OCI-LY7 (cell line): ENCODE measurements around the gene C14orf132.

Source experiments
- EZH2phosphoT487 ChIP-seq: fragments of 200-600 bp; sonication (generic); IDR thresholded peaks from 2 replicates; pipeline ENCODE4 v1.6.1; 2018; ENCODE audit warnings: low read depth, borderline replicate concordance, mild to moderate bottlenecking, mixed run types, antibody characterized with exemption, low read length, moderate library complexity, mixed read lengths
- TF ChIP-seq, protein P1 (sequence below): fragments of 200-600 bp; sonication (generic); conservative IDR thresholded peaks from 2 replicates; pipeline ENCODE4 v1.5.1; 2014; ENCODE audit warnings: mild to moderate bottlenecking, antibody characterized with exemption, low read length, moderate library complexity, mixed read lengths

GRCh38 chr14:96059519-96060135, 20.5 kb downstream of the C14orf132 start:
- no peak for TF ChIP-seq EZH2phosphoT487
- TF ChIP-seq, protein P1, sequence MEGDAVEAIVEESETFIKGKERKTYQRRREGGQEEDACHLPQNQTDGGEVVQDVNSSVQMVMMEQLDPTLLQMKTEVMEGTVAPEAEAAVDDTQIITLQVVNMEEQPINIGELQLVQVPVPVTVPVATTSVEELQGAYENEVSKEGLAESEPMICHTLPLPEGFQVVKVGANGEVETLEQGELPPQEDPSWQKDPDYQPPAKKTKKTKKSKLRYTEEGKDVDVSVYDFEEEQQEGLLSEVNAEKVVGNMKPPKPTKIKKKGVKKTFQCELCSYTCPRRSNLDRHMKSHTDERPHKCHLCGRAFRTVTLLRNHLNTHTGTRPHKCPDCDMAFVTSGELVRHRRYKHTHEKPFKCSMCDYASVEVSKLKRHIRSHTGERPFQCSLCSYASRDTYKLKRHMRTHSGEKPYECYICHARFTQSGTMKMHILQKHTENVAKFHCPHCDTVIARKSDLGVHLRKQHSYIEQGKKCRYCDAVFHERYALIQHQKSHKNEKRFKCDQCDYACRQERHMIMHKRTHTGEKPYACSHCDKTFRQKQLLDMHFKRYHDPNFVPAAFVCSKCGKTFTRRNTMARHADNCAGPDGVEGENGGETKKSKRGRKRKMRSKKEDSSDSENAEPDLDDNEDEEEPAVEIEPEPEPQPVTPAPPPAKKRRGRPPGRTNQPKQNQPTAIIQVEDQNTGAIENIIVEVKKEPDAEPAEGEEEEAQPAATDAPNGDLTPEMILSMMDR, result no peak
